22Rv1 (cell line): Measurements from ENCODE around the gene B4GALT2.

ENCODE experiments used
- CTCF ChIP-seq: fragments of 450-650 bp; IDR thresholded peaks from 2 replicates; pipeline ENCODE4 v1.5.1; 2017; ENCODE audit warnings: mild to moderate bottlenecking
- ZFX ChIP-seq: fragments of 450-650 bp; IDR thresholded peaks from 2 replicates; pipeline ENCODE4 v1.6.1; 2017; ENCODE audit warnings: antibody characterized with exemption, borderline replicate concordance

- TF ChIP-seq CTCF = no peak
- TF ChIP-seq ZFX = no peak
Observed at GRCh38 chr1:44024903-44025525, 46.0 kb downstream of the B4GALT2 start.
